Hepatocyte (in vitro differentiated cells): Measurements from ENCODE around the gene HDHD5. TPM values are rescaled to one million over a fixed set of nuclear protein-coding genes. Genes with fewer than 3 reads are reported as not detected.

Experiments
- DNase-seq: peaks from one replicate; pipeline ENCODE4 v3.0.0-alpha.2; 2016; ENCODE audit warnings: low spot score
- H2AFZ ChIP-seq: fragments of 200-600 bp; sonication (generic); 2 replicates; pipeline ENCODE4 v1.6.0; 2016; ENCODE audit warnings: antibody characterized with exemption, mild to moderate bottlenecking
- H3K27ac ChIP-seq: fragments of 200-600 bp; sonication (generic); 2 replicates; pipeline ENCODE4 v1.5.1; 2016; ENCODE audit warnings: mild to moderate bottlenecking
- H3K27me3 ChIP-seq: fragments of 200-600 bp; sonication (generic); 2 replicates; pipeline ENCODE4 v1.6.1; 2016
- H3K36me3 ChIP-seq: fragments of 200-600 bp; sonication (generic); replicated peaks from 2 replicates; pipeline ENCODE4 v1.5.1; 2016; ENCODE audit warnings: low read depth; ENCODE audit not compliant: insufficient read depth
- H3K4me1 ChIP-seq: fragments of 200-600 bp; sonication (generic); 2 replicates; pipeline ENCODE4 v1.5.1; 2016; ENCODE audit warnings: mild to moderate bottlenecking, moderate library complexity; ENCODE audit not compliant: insufficient read depth
- H3K4me2 ChIP-seq: fragments of 200-600 bp; sonication (generic); 2 replicates; pipeline ENCODE4 v1.6.0; 2016
- H3K4me3 ChIP-seq: fragments of 200-600 bp; sonication (generic); 2 replicates; pipeline ENCODE4 v1.5.1; 2016; ENCODE audit warnings: mild to moderate bottlenecking
- H3K79me2 ChIP-seq: fragments of 200-600 bp; sonication (generic); 2 replicates; pipeline ENCODE4 v1.6.0; 2017; ENCODE audit warnings: mild to moderate bottlenecking
- H3K9me2 ChIP-seq: fragments of 200-600 bp; sonication (generic); replicated peaks from 2 replicates; pipeline ENCODE4 v1.6.0; 2017; ENCODE audit warnings: mild to moderate bottlenecking; ENCODE audit not compliant: insufficient read depth
- H3K9me3 ChIP-seq: fragments of 200-600 bp; sonication (generic); 2 replicates; pipeline ENCODE4 v1.5.1; 2016; ENCODE audit warnings: low read depth, mild to moderate bottlenecking
- H4K20me1 ChIP-seq: fragments of 200-600 bp; sonication (generic); 2 replicates; pipeline ENCODE4 v1.6.0; 2016; ENCODE audit warnings: mild to moderate bottlenecking; ENCODE audit not compliant: insufficient read depth, poor library complexity, severe bottlenecking
- EZH2 ChIP-seq: fragments of 200-600 bp; sonication (generic); IDR thresholded peaks from 2 replicates; pipeline ENCODE4 v1.6.1; 2016; ENCODE audit warnings: antibody characterized with exemption, mild to moderate bottlenecking, borderline replicate concordance
- EZH2phosphoT487 ChIP-seq: fragments of 200-600 bp; sonication (generic); IDR thresholded peaks from one replicate; pipeline ENCODE4 v1.6.1; 2018; ENCODE audit warnings: antibody characterized with exemption, mild to moderate bottlenecking, low read depth, moderate library complexity; ENCODE audit not compliant: unreplicated experiment, severe bottlenecking
- WGBS: methylation state at CpG from one replicate; pipeline ENCODE4 v1.1.6; 2016; ENCODE audit warnings: low lambda C conversion rate; ENCODE audit errors: missing lambda C conversion rate; 5-methylcytosine and 5-hydroxymethylcytosine counted together
- polyA plus RNA-seq: library from polyadenylated mRNA; unstranded; fragments of >200 nt; fragmentation: Nextera tagmentation; extraction: Ambion mirVana; gene quantifications from 2 replicates; pipeline ENCODE4 v1.2.1, GENCODE V29; 2016
- total RNA-seq: library from RNA; depleted of rRNA; stranded (reverse); fragments of >200 nt; gene quantifications from 2 replicates; pipeline ENCODE4 v1.2.3, GENCODE V29; 2014
- TF ChIP-seq, protein P1 (sequence below): fragments of 200-600 bp; sonication (generic); IDR thresholded peaks from 2 replicates; pipeline ENCODE4 v1.5.1; 2016; ENCODE audit warnings: antibody characterized with exemption, mild to moderate bottlenecking; ENCODE audit not compliant: poor library complexity

The HDHD5 gene
- total and polyA plus RNA-seq, 2 experiments from 2014 or later: 32.9 to 53.2 TPM

DNA sequence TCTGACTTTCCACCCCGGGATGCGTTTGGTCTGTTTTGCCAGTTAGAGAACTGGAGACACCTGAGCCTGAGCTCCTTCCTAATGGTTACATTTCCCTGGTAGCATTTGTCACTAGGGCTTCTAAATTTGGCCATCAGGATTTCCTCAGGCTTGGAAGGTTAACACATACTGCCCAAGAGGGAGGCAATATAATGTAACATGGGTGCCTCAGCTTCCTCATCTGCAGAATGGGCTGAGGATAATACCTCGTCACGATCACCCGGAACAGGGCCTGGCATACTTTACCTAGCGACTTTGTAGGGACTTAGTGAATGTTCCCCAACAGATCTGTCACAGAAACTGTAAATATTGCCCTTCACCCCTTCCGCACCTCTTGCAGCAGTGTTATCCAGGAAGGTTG lies 63.0 kb downstream of the HDHD5 start:
- Histone ChIP-seq H3K36me3 (no peaks in the 10 kb centered on the region), H3K4me2 (no peak overlapping the region), H2AFZ (no peak overlapping the region), H3K9me2 (no peaks in the 10 kb centered on the region), H3K4me1 (no peaks in the 10 kb centered on the region), H3K27me3 (no peaks in the 10 kb centered on the region), H3K79me2 (peaks cover 17% of the 10 kb centered on the region), H3K4me3 (no peak overlapping the region), H4K20me1 (peaks cover 10% of the 10 kb centered on the region), H3K9me3 (no peaks in the 10 kb centered on the region), H3K27ac (no peak overlapping the region)
- WGBS: 92% methylated on average over 7 of the region's 7 CpGs
- TF ChIP-seq EZH2phosphoT487 (no peak), EZH2 (no peak)
- TF ChIP-seq, protein P1, sequence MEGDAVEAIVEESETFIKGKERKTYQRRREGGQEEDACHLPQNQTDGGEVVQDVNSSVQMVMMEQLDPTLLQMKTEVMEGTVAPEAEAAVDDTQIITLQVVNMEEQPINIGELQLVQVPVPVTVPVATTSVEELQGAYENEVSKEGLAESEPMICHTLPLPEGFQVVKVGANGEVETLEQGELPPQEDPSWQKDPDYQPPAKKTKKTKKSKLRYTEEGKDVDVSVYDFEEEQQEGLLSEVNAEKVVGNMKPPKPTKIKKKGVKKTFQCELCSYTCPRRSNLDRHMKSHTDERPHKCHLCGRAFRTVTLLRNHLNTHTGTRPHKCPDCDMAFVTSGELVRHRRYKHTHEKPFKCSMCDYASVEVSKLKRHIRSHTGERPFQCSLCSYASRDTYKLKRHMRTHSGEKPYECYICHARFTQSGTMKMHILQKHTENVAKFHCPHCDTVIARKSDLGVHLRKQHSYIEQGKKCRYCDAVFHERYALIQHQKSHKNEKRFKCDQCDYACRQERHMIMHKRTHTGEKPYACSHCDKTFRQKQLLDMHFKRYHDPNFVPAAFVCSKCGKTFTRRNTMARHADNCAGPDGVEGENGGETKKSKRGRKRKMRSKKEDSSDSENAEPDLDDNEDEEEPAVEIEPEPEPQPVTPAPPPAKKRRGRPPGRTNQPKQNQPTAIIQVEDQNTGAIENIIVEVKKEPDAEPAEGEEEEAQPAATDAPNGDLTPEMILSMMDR: no peak
- no peak for DNase-seq

DNA sequence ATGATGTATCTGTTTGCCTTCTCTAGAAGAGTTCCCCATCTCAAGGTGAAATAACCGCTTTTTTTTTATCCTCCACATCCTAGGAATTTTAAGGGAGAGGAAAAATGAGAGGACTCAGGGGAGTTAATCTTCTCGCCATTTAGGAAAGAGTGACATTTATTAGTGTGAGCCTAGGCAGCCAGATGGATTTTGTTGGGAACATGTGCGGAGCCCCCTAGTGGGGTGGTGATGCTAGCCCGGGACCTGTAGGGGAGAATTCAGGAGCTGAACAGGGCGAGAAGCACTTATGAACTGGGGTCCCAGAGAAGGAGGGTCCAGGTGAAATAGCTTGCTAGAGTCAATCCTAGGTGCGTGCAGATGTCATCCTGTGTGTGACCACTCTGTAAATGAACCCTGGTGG lies 63.5 kb downstream of the HDHD5 start:
- H3K27ac ChIP-seq: no peak overlapping the region
- no peak for TF ChIP-seq EZH2
- TF ChIP-seq, protein P1: no peak
- TF ChIP-seq EZH2phosphoT487: no peak
- no peak overlapping the region for H3K4me3 ChIP-seq
- WGBS: 70% methylated on average over 6 of the region's 6 CpGs
- H3K36me3 ChIP-seq: no peaks in the 10 kb centered on the region
- no peaks in the 10 kb centered on the region for H3K9me3 ChIP-seq
- H2AFZ ChIP-seq: no peak overlapping the region
- H3K9me2 ChIP-seq: no peaks in the 10 kb centered on the region
- DNase-seq: no peak
- no peaks in the 10 kb centered on the region for H3K27me3 ChIP-seq
- H3K4me2 ChIP-seq: no peak overlapping the region
- H4K20me1 ChIP-seq: peaks cover 10% of the 10 kb centered on the region
- H3K79me2 ChIP-seq: peaks cover 19% of the 10 kb centered on the region
- H3K4me1 ChIP-seq: no peaks in the 10 kb centered on the region

DNA sequence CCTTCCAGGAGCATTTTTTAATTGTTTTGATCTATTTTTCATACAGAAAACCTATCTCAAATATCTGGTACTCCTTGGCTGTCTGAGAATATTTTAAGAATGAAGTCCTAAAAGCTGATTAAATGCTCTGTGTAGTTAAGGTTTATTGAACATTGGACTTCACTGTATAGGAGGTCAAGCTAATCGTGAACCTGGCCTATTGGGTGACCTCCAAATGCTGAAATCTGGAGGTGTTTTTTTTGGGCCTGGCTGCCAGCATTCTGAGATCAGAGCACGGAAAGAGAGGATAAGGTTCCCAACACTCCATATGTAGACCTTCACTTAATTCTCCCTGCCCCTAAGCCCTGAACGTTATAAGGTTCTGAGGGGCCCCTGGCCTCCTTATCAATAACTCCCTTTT lies 66.0 kb downstream of the HDHD5 start:
- H3K9me2 ChIP-seq: no peaks in the 10 kb centered on the region
- TF ChIP-seq EZH2 (no peak), EZH2phosphoT487 (no peak)
- TF ChIP-seq, protein P1: no peak
- H3K4me2 ChIP-seq: no peak overlapping the region
- 68% methylated on average over 3 of the region's 3 CpGs for WGBS
- no peaks in the 10 kb centered on the region for H3K36me3 ChIP-seq
- no peak for DNase-seq
- no peaks in the 10 kb centered on the region for H3K4me1 ChIP-seq
- H3K27me3 ChIP-seq: no peaks in the 10 kb centered on the region
- peaks cover 29% of the 10 kb centered on the region for H3K79me2 ChIP-seq
- peaks cover 10% of the 10 kb centered on the region for H4K20me1 ChIP-seq
- H3K27ac ChIP-seq: no peak overlapping the region
- H2AFZ ChIP-seq: no peak overlapping the region
- no peak overlapping the region for H3K4me3 ChIP-seq
- no peaks in the 10 kb centered on the region for H3K9me3 ChIP-seq

DNA sequence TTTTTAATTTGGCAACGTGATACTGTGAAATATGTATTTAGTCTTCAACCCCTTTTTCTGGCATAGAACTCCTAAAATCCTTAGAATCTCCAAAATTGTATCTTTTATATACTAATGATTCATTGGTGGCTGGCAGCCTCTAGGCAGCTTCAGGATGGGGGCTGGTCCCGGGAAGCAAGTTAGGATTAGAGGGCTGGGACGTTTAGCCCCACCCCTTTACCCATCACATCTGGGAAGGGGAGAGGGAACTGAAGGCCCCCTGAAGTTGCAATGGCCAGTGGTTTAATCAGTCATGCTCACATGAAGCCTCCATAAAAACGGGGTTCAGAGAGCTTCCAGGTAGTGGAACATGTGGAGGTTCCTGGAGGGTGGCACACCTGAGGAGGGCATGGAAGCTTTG lies 67.2 kb downstream of the HDHD5 start:
- no peaks in the 10 kb centered on the region for H3K27me3 ChIP-seq
- no peaks in the 10 kb centered on the region for H3K36me3 ChIP-seq
- H3K4me2 ChIP-seq: no peak overlapping the region
- no peaks in the 10 kb centered on the region for H3K4me1 ChIP-seq
- TF ChIP-seq, protein P1: no peak
- 62% methylated on average over 4 of the region's 4 CpGs for WGBS
- H2AFZ ChIP-seq: no peak overlapping the region
- H3K79me2 ChIP-seq: peaks cover 32% of the 10 kb centered on the region
- H4K20me1 ChIP-seq: peaks cover 15% of the 10 kb centered on the region
- no peaks in the 10 kb centered on the region for H3K9me2 ChIP-seq
- no peak overlapping the region for H3K27ac ChIP-seq
- H3K9me3 ChIP-seq: no peaks in the 10 kb centered on the region
- DNase-seq: no peak
- no peak overlapping the region for H3K4me3 ChIP-seq
